HG02870 (cell line): Measurements from ENCODE around the gene WAS.

ENCODE experiments used
- ATAC-seq: cut with Tn5 transposase; IDR thresholded peaks from one replicate; pipeline ENCODE4 v1.9.1; 2021; ENCODE audit warnings: mild to moderate bottlenecking, moderate library complexity; ENCODE audit not compliant: unreplicated experiment

WAS gene

DNA sequence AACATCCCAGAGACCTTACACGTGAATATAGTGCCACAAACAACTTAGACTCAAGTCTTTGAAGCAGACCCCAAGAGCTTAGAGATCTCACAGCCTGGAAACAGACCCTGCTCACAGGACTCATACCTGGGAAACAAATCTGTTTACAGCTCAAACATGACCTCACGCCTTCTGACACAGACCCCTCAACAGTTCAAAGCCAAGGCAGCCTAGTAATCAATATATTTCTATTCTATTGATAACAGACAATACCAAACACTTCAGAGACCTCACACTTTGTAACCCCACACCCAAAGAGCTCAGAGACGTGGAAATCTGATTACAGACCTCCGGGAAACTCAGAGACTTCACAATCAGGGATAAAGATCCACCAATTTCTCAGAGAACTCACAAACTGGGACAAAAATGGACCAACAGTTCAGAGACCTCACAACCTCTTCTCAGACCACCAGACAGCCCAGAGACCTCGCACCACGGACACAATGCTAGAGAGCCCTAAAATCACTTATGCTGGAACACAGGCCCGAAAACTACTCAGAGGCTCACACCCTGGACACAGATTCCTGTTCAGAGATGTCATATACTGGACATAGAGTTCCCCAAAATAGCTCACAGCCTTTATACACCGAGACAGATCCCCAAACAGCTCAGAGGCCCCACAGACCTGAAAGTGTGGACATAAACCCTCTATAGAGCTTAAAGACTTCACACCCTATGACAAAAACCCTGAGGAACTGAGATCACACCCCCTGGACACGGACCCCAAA is 27.7 kb downstream of the WAS start:
- ATAC-seq, result no peak

DNA sequence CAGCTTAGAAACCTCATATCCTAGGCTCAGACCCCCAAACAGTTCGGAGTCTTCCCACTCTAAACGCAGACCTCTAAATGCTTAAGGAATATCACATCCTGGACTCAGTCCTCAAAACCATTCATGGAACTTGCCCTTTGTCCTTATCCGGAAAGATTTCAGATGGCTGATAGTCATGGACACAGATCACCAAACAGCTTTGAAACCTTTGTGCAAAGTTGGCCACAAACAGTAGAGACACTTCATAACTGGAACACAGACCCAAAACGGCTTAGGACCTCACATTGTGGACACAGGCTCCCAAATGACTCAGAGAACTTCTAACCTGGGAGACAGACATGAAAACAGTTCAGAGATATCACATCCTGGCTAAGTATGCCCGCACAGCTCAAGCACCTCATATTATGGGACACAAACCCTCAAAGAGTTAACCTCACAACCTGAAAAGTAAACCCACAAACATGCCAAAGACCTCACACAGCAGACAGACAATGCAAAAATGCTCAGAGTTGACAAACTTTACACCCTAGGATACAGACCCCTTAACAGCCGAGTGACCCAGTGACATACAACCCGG is 28.4 kb downstream of the WAS start:
- no peak for ATAC-seq

DNA sequence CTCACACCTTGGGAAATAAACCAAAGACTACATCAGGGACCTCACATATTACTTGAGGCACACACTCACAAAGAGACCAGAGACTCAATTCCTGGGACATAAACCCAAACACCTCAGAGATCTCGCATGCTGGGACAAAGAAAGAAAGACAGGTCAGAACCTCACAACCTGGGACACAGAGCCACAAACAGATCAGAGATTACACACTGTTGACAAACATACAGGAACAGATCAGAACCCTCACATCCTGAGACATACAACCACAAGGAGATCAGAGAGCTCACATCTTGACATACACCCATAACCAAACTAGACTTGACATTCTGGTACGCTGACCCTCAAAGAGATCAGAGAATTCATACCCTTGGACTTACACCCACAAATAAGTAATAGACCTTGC is 30.2 kb downstream of the WAS start:
- no peak for ATAC-seq

DNA sequence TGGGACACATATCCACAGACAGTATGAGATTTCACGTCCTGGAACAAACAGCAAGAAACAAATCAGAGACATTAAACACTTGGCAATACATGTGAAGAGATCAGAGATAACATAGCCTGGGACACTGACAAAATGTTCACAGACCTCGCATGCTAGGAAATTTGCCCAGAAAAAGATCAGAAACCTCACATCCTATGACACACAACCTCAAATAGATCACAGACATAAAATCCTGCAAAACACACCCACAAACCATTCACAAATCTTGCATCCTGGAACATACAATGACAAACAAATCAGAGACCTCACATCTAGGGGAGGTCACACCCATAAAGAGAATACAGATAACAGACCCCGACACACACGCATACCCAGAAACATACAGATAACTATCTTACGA is 31.0 kb downstream of the WAS start:
- no peak for ATAC-seq

DNA sequence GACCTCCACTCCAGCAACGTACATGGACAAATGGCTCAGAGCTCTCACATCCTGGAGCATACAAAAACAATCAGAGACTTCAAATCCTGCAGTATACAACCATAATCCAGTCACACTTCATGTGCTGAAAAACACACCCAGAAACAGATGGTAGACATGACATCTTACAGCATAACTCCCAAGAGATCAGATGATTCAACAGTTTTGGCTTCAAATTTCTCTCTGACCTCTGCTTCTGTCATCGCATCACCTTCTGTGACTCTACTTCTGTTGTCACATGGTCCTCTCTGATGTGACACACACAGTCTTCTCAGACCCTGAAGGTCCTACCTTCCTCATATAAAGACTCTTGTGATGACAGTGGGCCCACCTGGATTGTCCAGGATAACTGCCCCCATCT is 31.5 kb downstream of the WAS start:
- ATAC-seq, result no peak

DNA sequence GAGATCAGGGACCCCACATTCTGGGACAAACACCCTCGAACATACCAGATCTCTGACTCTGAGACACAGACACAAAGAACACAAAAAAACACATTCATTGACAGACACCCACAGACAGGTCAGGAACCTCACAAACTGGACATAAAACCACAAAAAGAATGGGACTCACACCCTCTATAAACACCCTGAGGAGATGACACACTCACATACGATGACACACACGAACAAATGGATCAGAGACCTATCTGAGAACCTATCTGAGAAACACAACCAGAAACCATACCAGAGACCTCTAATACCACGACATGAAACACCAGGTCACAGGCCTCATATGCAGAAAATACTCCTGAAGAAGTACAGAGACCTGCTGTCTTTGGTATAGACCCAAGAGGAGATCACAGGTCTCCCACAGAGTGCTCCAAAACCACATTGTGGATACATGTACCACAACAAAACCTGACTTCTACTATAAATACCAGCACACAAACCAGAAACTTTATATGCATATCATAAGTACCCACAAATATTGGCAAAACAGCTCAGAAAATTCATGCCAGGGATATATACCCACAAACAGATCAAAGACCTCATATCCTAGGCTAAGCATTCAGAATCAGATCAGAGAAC is 32.4 kb downstream of the WAS start:
- ATAC-seq, result no peak

DNA sequence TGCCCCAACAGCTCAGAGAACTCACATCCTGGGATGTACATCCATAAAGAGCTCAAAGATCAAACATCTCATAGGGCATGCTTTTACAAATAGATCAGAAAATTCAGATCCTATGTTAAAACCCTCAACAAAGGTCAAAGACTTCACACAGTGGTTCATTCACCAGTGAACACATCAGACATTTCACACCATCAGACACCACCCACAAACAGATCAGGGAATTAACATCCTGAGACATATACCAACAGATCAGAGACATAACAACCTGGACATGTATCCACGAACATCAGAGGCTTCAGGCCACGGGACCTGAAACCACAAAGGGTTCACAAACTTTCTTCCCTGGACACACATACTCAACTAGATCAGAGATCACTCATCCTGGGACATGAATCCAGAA is 36.4 kb downstream of the WAS start:
- ATAC-seq, result no peak

DNA sequence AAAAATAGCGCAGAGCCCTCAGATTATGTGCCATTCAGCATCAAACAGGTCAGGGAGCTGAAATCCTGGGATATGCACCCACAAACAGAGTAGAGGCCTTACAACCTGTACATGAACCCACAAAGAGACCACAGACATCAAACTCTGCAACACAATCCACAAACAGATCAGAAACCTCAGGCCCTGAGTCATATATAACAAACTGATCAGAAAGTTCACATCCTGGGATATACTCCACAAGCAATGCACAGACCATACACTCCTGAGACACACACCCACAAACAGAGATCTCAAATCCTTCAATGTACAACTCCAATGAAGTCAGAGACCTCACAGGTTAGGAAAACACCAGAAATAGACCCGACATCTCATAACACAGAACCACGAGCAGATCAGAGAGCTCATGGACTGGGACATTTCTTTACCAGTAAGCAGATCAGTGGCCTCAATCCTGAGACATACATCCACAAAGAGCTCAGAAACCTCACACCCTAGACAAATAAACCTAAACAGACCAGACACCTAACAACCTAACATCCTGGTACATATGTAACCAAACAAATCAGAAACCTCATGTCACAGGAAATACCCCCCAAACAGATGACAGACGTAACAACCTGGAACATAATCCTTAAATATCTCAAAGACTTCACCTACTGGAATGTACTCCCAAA is 37.1 kb downstream of the WAS start:
- no peak for ATAC-seq

DNA sequence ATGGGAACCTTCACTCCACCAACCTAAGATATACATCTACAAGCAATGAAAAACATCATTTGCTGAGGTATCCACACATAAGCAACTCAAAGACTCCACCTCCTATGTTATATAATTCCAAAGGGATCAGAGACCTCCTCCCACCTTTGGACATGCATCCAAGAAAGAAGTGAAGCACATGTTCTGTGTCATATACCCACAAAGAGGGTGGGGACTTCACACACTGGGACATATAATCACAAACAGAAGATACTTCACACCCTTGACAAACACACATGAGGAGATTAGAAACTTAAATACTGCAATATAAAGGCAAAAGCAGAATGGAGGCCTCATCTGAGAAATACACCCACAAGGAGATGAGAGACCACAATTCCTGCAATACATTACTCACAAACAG is 38.3 kb downstream of the WAS start:
- ATAC-seq, result no peak

DNA sequence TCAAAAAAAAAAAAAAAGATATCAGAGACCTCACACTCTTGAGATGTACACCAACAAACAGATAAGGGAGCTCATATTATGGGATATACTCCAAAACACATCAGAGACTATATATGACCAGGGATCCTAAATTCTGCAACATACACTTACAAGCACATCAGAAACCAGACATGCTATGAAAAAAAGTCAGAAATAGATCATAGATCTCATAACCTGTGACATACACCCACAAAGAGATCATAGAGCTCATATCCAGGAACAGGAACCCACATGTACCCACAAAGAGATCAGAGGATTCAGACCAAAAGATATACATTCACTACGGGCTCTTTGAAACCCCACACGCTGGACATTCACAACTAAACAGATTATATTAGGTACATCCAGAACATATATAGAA is 43.0 kb downstream of the WAS start:
- ATAC-seq, result no peak

DNA sequence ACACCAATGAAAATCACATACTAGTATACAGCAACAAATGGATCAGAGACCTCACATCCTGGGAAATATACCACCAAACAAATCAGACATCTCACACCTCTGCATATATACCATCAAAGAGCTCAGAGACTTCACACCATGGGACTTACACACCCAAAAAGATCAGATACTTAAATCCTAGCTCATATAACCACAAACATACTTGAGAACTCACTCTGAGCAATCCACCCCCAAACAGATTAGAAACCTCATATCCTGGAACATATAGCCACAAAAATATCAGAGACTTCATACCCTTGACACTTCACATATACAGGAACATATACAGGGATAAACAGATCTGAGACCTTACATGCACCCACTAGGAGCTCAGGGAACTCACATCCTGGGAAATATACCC is 45.1 kb downstream of the WAS start:
- no peak for ATAC-seq

DNA sequence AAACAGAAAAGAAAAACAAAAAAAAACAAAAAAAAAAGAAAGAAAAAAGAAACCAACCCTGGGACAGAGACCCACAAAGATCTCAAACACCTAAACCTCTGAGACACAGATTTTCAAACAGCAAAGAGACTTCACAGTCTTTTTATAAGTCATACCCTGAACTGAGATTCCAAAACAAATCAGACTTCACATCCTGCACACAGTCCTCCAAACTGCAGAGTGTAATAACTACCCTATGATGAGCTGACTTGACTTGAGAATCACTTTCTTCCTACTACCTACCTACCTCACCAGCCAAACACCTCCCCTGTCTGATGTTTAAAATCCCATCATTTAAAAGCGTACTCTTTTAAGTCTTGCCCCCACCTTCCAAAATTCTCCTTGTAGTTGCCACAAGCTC is 52.7 kb downstream of the WAS start:
- no peak for ATAC-seq

DNA sequence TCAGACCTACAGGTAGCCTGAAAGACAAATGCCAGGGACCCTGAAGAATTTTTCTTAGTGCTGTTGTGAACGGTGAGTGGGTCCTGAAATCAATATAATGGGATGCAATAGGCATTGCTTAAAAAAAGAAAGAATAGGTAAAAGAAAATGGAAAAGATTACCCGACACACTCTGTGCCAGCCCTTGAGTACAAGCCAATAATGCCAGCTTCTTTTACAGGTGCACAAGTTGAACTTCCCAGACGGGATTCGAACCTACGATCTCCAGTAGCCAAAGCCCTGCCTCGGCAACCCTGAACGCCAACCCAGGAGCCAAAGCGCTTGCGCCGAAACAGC is 53.2 kb downstream of the WAS start:
- ATAC-seq, result no peak

DNA sequence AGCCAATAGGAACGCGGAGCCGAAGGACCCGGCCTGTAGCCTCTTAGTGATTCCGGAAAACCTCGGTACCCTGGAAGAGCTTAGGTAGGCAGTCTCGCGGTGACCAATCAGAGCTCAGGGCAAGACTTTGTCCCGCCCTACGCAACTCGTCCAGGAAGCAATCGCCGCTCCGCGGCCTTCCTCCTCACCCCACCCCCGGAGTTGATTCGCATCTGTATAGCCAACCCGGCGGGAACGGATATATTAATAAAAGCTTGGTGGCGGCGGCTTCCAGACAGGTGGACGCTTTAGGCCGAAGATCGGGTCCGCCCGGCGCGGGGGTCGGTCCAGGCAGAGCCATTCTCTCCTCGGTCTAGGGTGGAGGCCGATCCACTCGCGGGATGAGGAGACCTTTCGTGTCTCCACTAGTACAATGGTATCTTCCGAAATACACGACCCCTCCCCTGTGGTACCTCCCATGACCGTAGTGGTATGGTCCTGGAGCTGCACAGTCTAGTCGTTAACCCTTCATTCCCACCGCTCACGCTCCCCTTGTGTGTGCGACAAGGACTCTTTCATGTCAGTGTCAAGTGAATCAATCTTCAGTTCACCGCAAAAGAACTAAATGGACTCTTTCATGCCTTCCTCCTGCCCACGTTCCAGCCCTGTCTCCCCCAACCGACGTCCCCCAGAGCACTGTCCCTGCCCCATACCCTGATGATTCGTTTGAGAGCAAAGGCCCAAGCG is 53.8 kb downstream of the WAS start:
- peak; percentile 98 for ATAC-seq

DNA sequence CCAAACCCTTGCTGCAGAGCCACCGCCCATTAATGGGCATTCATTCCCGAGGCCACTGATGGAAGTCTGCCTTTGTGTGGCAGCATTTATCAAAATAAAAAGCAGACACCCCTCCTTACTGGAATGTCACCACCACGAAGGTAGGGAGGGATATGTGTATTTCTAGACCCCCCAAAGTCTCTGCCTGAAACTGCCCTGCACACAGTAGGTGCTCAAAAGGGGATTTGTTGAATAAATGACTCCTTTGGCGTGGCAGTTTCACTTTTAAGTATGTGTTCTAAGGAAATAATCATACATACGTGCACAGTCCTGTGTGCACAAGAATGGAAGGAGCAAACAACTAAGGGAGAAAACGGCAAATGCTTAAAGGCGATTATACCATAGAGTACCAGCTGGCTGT is 54.3 kb downstream of the WAS start:
- ATAC-seq, result no peak
